ENCODE results near the gene DENND6A. TPM values are rescaled to one million over a fixed set of nuclear protein-coding genes. Genes with fewer than 3 reads are reported as not detected.
"Not testable (repeated sequence)": the region's sequence is repeated elsewhere in the genome, so short reads cannot be mapped to it uniquely, and the experiment has no call there.

Gene DENND6A
- total and polyA plus RNA-seq, 5 donors: 5.5 to 22.1 (median 15.8) TPM

DNA sequence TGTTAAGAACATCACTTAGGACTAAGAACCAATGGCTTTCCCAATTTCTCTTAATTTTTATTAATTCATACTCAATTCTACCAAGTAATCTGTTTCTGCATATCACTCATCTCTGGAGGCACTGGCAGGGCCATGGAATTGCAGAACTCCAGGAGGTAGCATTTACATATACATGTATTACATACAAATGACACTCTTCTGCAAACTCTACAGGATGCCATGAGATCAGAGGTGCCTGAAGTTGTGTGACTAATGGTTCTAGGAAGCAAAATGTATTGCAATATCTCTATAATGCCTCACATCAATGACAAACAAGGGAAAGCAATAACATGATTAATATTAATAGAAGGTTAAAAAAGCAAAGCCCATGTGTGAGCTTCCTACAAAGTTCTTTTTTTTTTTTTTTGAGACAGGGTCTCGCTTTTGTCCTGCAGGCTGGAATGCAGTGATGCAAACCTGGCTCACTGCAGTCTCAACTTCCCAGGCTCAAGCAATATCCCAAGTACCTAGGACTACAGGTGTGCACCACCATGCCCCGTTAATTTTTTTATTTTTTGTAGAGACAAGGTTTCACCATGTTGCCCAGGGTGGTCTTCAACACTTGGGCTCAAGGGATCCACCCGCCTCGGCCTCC is 33.0 kb downstream of the DENND6A start:
- Histone ChIP-seq H3K4me3 (ENCODE audit: low read length) (no peak overlapping the region), H3K9me3 (ENCODE audit: control insufficient read depth, low read length) (no peaks in the 10 kb centered on the region), H3K4me1 (ENCODE audit: control insufficient read depth, insufficient read depth, low read length) (no peaks in the 10 kb centered on the region), H3K27me3 (ENCODE audit: control insufficient read depth, insufficient read depth) (no peaks in the 10 kb centered on the region), H3K27ac (ENCODE audit: low read length) (no peak overlapping the region)
- WGBS: 94% methylated on average over 4 of the region's 4 CpGs
- no peak for DNase-seq
- ATAC-seq: no peak
- intact Hi-C loops (cut with DNase I): no loop called here

DNA sequence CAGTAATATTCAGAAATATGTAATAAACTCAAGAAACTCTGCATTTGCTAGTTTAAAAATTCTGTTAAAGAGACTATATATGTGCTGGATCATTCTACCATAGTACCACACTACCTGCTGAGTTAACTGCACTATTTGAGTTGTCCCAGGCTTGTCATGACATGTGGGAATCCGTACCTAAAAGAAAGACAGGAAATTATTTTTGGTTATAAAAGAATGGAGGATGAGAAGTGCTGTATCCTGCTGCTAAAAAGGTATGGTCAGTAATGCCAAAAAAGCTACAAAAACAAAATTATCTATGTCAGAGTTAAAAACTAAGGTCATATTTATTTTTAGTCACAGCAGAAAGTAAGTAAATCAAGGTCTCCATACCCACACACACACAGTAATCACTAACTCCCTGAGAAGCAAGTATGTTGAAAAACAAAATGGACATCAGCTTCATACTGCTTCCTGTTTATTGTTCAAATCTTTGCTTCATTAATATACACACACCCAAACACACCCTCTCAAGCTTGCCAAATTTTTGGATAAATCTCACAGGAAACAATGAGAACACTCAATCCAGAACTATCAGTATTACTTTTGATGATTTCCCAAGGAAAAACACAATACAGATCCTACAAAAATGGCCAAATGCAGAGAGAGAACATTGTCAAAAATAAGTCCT is 33.7 kb downstream of the DENND6A start:
- DNase-seq (no peak), ATAC-seq (peak in 1 of 2 donors; percentile 72)
- Histone ChIP-seq H3K4me1 (ENCODE audit: control insufficient read depth, insufficient read depth, low read length) (no peaks in the 10 kb centered on the region), H3K27ac (ENCODE audit: low read length) (no peak overlapping the region), H3K4me3 (ENCODE audit: low read length) (no peak overlapping the region), H3K27me3 (ENCODE audit: control insufficient read depth, insufficient read depth) (no peaks in the 10 kb centered on the region), H3K9me3 (ENCODE audit: control insufficient read depth, low read length) (no peaks in the 10 kb centered on the region)
- WGBS: 60% methylated on average over 1 of the region's 1 CpG
- intact Hi-C loops (cut with DNase I): no loop called here

GRCh38 chr3:57658536-57658935 is 34.3 kb downstream of the DENND6A start:
- Histone ChIP-seq H3K4me3 (ENCODE audit: low read length) (no peak overlapping the region), H3K27me3 (ENCODE audit: control insufficient read depth, insufficient read depth) (no peaks in the 10 kb centered on the region), H3K27ac (ENCODE audit: low read length) (no peak overlapping the region), H3K4me1 (ENCODE audit: control insufficient read depth, insufficient read depth, low read length) (no peaks in the 10 kb centered on the region), H3K9me3 (ENCODE audit: control insufficient read depth, low read length) (no peaks in the 10 kb centered on the region)
- intact Hi-C loops (cut with DNase I): no loop called here
- DNase-seq (no peak), ATAC-seq (no peak)

GRCh38 chr3:57655727-57656126 is 37.1 kb downstream of the DENND6A start:
- DNase-seq: no peak
- Histone ChIP-seq H3K4me3 (ENCODE audit: low read length) (no peak overlapping the region), H3K9me3 (ENCODE audit: control insufficient read depth, low read length) (no peaks in the 10 kb centered on the region), H3K27me3 (ENCODE audit: control insufficient read depth, insufficient read depth) (no peaks in the 10 kb centered on the region), H3K4me1 (ENCODE audit: control insufficient read depth, insufficient read depth, low read length) (no peaks in the 10 kb centered on the region), H3K27ac (ENCODE audit: low read length) (no peak overlapping the region)
- ATAC-seq: no peak
- 94% methylated on average over 2 of the region's 2 CpGs for WGBS
- intact Hi-C loops (cut with DNase I): no loop called here

- Histone ChIP-seq H3K27ac (ENCODE audit: low read length) (no peak overlapping the region), H3K9me3 (ENCODE audit: control insufficient read depth, low read length) (no peaks in the 10 kb centered on the region), H3K4me1 (ENCODE audit: control insufficient read depth, insufficient read depth, low read length) (no peaks in the 10 kb centered on the region), H3K4me3 (ENCODE audit: low read length) (no peak overlapping the region), H3K27me3 (ENCODE audit: control insufficient read depth, insufficient read depth) (no peaks in the 10 kb centered on the region)
- no peak for ATAC-seq
- no peak for DNase-seq
- intact Hi-C loops (cut with DNase I): no loop called here
- WGBS: 94% methylated on average over 1 of the region's 1 CpG
These were observed 38.6 kb downstream of the DENND6A start for GRCh38 chr3:57654267-57654666.

DNA sequence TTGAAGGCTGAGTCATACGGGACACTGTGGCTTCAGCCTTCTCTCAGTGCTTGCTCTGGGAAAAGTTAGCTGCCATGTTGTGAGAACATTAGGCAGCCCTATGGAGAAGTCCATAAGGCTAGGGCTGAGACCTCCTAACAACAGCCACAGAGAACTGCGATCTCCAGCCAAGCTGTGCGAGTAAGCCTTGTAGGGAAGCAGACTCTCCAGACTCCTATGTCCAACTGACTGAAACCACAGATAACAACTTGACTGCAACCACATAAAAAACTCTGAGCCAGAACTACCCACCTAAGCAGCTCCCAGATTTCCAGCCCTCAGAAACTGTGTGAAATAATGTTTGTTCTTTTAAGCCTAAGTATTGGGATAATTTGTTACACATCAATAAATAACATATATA is 40.7 kb downstream of the DENND6A start:
- Histone ChIP-seq H3K27me3 (ENCODE audit: control insufficient read depth, insufficient read depth) (no peaks in the 10 kb centered on the region), H3K4me1 (ENCODE audit: control insufficient read depth, insufficient read depth, low read length) (no peaks in the 10 kb centered on the region), H3K9me3 (ENCODE audit: control insufficient read depth, low read length) (no peaks in the 10 kb centered on the region), H3K27ac (ENCODE audit: low read length) (no peak overlapping the region), H3K4me3 (ENCODE audit: low read length) (no peak overlapping the region)
- no peak for ATAC-seq
- DNase-seq: no peak
- intact Hi-C loops (cut with DNase I): no loop called here
- 88% methylated on average over 3 of the region's 3 CpGs for WGBS

- DNase-seq (no peak), ATAC-seq (no peak)
- H3K27me3 ChIP-seq (ENCODE audit: control insufficient read depth, insufficient read depth): no peaks in the 10 kb centered on the region
- H3K4me3 ChIP-seq (ENCODE audit: low read length): no peak overlapping the region
- H3K4me1 ChIP-seq (ENCODE audit: control insufficient read depth, insufficient read depth, low read length): no peaks in the 10 kb centered on the region
- H3K9me3 ChIP-seq (ENCODE audit: control insufficient read depth, low read length): no peaks in the 10 kb centered on the region
- no peak overlapping the region for H3K27ac ChIP-seq (ENCODE audit: low read length)
- intact Hi-C loops (cut with DNase I): loop anchor here in 1 of 4 donors (10.0 kb wide), 1 partner anchor 177 kb away; no protein-coding TSS in a partner anchor
- 81% methylated on average over 2 of the region's 2 CpGs for WGBS
These were observed 45.5 kb downstream of the DENND6A start for GRCh38 chr3:57647292-57647940.

DNA sequence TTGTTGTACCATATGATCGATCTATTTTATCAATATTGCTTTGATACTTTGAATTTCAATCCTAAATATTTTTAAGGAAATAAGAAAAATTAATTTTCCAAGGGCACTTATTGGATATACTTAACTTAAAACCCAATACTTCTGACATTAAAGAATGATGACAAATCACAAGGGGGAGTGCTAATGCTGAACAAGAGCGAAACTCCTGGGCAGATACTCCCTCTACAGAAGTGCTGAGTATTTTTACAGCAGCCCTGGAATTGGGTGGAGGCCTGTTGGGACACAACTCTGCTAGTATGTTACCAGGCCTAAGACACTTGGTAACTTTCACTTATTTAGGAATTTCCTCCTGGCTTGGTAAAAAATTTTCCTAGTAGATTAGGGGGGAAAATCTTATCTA is 46.2 kb downstream of the DENND6A start:
- ATAC-seq: peak; percentile 91 to 95

DNA sequence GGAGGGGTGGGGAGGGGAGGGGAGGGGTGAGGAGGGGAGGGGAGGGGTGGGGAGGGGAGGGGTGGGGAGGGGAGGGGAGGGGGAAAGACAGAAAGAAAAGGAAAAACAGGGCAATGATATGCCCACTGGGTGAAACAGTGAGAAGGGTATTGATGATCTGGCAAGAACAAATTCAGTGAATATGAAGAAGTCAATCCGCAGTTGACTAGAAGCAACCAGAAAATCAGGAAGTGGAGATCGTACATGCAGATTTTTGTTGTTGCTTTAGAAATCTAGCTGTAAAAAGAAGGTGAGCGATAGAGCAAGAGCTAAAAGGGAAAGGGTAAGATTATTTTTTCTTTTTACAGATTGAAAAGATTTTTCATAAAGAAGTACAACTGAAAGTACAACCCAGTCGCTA is 48.1 kb downstream of the DENND6A start:
- Histone ChIP-seq H3K27me3 (ENCODE audit: control insufficient read depth, insufficient read depth) (no peaks in the 10 kb centered on the region), H3K4me1 (ENCODE audit: control insufficient read depth, insufficient read depth, low read length) (no peaks in the 10 kb centered on the region), H3K4me3 (ENCODE audit: low read length) (no peak overlapping the region), H3K27ac (ENCODE audit: low read length) (no peak overlapping the region), H3K9me3 (ENCODE audit: control insufficient read depth, low read length) (no peaks in the 10 kb centered on the region)
- intact Hi-C loops (cut with DNase I): loop anchor here in 1 of 4 donors (10.0 kb wide), 1 partner anchor 180 kb away; no protein-coding TSS in a partner anchor
- no peak for ATAC-seq
- WGBS: 92% methylated on average over 4 of the region's 4 CpGs
- DNase-seq: no peak

More for the DNA sequence above, 46.2 kb downstream of the DENND6A start:
- intact Hi-C loops (cut with DNase I): loop anchor here in 1 of 4 donors (10.0 kb wide), 1 partner anchor 178 kb away; no protein-coding TSS in a partner anchor
- H3K27me3 ChIP-seq (ENCODE audit: control insufficient read depth, insufficient read depth): no peaks in the 10 kb centered on the region
- no peak overlapping the region for H3K4me3 ChIP-seq (ENCODE audit: low read length)
- no peak overlapping the region for H3K27ac ChIP-seq (ENCODE audit: low read length)
- no peaks in the 10 kb centered on the region for H3K4me1 ChIP-seq (ENCODE audit: control insufficient read depth, insufficient read depth, low read length)
- H3K9me3 ChIP-seq (ENCODE audit: control insufficient read depth, low read length): no peaks in the 10 kb centered on the region
- peak in 1 of 3 donors; percentile 59 for DNase-seq
- 73% methylated on average over 2 of the region's 2 CpGs for WGBS

- Histone ChIP-seq H3K9me3 (ENCODE audit: control insufficient read depth, low read length) (no peaks in the 10 kb centered on the region), H3K4me3 (ENCODE audit: low read length) (no peak overlapping the region), H3K27ac (ENCODE audit: low read length) (no peak overlapping the region), H3K27me3 (ENCODE audit: control insufficient read depth, insufficient read depth) (no peaks in the 10 kb centered on the region), H3K4me1 (ENCODE audit: control insufficient read depth, insufficient read depth, low read length) (no peaks in the 10 kb centered on the region)
- ATAC-seq (no peak), DNase-seq (no peak)
- intact Hi-C loops (cut with DNase I): no loop called here
These were observed 55.5 kb downstream of the DENND6A start for GRCh38 chr3:57637391-57637790.

DNA sequence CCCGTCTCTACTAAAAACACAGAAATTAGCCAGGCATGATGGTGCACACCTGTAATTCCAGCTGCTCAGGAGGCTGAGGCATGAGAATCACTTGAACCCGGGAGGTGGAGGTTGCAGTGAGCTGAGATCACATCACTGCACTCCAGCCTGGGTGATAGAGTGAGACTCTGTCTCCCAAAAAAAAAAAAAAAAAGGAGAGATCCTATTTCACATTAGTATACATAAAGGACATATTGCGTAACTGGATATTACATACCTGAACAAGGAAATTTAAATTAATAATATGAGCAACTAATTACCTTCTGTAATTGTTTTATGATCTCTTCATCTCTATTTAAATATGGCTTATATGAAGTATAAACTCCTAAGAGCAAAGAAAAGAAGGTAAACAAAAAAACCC is 58.6 kb downstream of the DENND6A start:
- H3K9me3 ChIP-seq (ENCODE audit: control insufficient read depth, low read length); ATAC-seq; H3K27me3 ChIP-seq (ENCODE audit: control insufficient read depth, insufficient read depth); H3K27ac ChIP-seq (ENCODE audit: low read length); H3K4me1 ChIP-seq (ENCODE audit: control insufficient read depth, insufficient read depth, low read length); intact Hi-C loops (cut with DNase I); H3K4me3 ChIP-seq (ENCODE audit: low read length); DNase-seq: not testable (repeated sequence)
- WGBS: 93% methylated on average over 3 of the region's 3 CpGs

Measured in right cardiac atrium (tissue), 5 donors.